Ascending aorta (tissue), 2 donors: ENCODE measurements around the gene COL1A1. TPM values are rescaled to one million over a fixed set of nuclear protein-coding genes. Genes with fewer than 3 reads are reported as not detected.

Source experiments
- DNase-seq, 2 donors: peaks; one replicate each; pipeline ENCODE4 v3.0.0-alpha.2; 2019; ENCODE audit warnings: low spot score in 2 of 2
- H3K27ac ChIP-seq, 2 donors: fragments of 200-600 bp; sonication (generic); one replicate each; pipeline ENCODE4 v1.5.1; 2016 to 2017; ENCODE audit warnings: mild to moderate bottlenecking in 1 of 2
- H3K27me3 ChIP-seq: fragments of 200-600 bp; sonication (generic); one replicate; pipeline ENCODE4 v1.5.1; 2017
- H3K36me3 ChIP-seq, 2 donors: fragments of 200-600 bp; sonication (generic); one replicate each; pipeline ENCODE4 v1.5.1; 2016
- H3K4me1 ChIP-seq, 2 donors: fragments of 200-600 bp; sonication (generic); one replicate each; pipeline ENCODE4 v1.5.1; 2016 to 2017; ENCODE audit warnings: mild to moderate bottlenecking in 1 of 2
- H3K4me3 ChIP-seq, 2 donors: fragments of 200-600 bp; sonication (generic); one replicate each; pipeline ENCODE4 v1.5.1; 2016 to 2017; ENCODE audit warnings: mild to moderate bottlenecking in 1 of 2
- H3K9me3 ChIP-seq, 2 donors: fragments of 200-600 bp; sonication (generic); one replicate each; pipeline ENCODE4 v1.5.1; 2016
- intact Hi-C: fragments of 100-400 bp; cut with DNase I; formaldehyde crosslinking; loops from one replicate; pipeline ENCODE4 v1.15.1; 2023
- total RNA-seq: library from RNA; depleted of rRNA; stranded (reverse); fragments of >200 nt; gene quantifications from one replicate; pipeline ENCODE4 v1.1.0, GENCODE V29; 2016
- TF ChIP-seq, protein P1 (sequence below), 3 experiments: fragments of 200-600 bp in 2 of 3; fragments of 450-650 bp in 1 of 3; sonication (generic) in 2 of 3; IDR thresholded peaks; one replicate each; pipeline ENCODE4 v1.5.1; 2016 to 2019; ENCODE audit warnings: antibody characterized with exemption in 3 of 3, mild to moderate bottlenecking in 1 of 3, moderate library complexity in 1 of 3

Gene COL1A1
- total RNA-seq, 1 donor from 2014 or later, result 547 TPM

- H3K27me3 ChIP-seq, result no peaks in the 10 kb centered on the region
- DNase-seq, result peak in 1 of 2 donors; percentile 75
- H3K27ac ChIP-seq, result peak overlapping the region; percentile 89 to 93
- no peaks in the 10 kb centered on the region for H3K9me3 ChIP-seq
- H3K4me1 ChIP-seq, result peaks cover 21 to 30% of the 10 kb centered on the region in 2 donors
- TF ChIP-seq, protein P1, sequence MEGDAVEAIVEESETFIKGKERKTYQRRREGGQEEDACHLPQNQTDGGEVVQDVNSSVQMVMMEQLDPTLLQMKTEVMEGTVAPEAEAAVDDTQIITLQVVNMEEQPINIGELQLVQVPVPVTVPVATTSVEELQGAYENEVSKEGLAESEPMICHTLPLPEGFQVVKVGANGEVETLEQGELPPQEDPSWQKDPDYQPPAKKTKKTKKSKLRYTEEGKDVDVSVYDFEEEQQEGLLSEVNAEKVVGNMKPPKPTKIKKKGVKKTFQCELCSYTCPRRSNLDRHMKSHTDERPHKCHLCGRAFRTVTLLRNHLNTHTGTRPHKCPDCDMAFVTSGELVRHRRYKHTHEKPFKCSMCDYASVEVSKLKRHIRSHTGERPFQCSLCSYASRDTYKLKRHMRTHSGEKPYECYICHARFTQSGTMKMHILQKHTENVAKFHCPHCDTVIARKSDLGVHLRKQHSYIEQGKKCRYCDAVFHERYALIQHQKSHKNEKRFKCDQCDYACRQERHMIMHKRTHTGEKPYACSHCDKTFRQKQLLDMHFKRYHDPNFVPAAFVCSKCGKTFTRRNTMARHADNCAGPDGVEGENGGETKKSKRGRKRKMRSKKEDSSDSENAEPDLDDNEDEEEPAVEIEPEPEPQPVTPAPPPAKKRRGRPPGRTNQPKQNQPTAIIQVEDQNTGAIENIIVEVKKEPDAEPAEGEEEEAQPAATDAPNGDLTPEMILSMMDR (IDR thresholded peaks at IDR 0.05), result no peak
- intact Hi-C loops, result loop anchor here (5.0 kb wide), 3 partner anchors 35 to 50 kb away; partner anchors contain the start of gene PDK2
- peaks cover 33% of the 10 kb centered on the region in 2 donors for H3K36me3 ChIP-seq
- H3K4me3 ChIP-seq, result peak overlapping the region; percentile 73 to 76
These were observed 54.3 kb downstream of the COL1A1 start for GRCh38 chr17:50146927-50147665.

GRCh38 chr17:50146230-50146926 lies 55.1 kb downstream of the COL1A1 start:
- DNase-seq, result no peak
- peaks cover 21 to 30% of the 10 kb centered on the region in 2 donors for H3K4me1 ChIP-seq
- H3K4me3 ChIP-seq, result peak overlapping the region; percentile 73 to 76
- TF ChIP-seq, protein P1 (IDR thresholded peaks at IDR 0.05), result no peak
- H3K9me3 ChIP-seq, result no peaks in the 10 kb centered on the region
- intact Hi-C loops, result loop anchor here (5.0 kb wide), 3 partner anchors 34 to 51 kb away; partner anchors contain the start of gene PDK2
- peak overlapping the region; percentile 89 to 93 for H3K27ac ChIP-seq
- peaks cover 40% of the 10 kb centered on the region in 2 donors for H3K36me3 ChIP-seq
- H3K27me3 ChIP-seq, result no peaks in the 10 kb centered on the region

GRCh38 chr17:50145532-50146229 lies 55.8 kb downstream of the COL1A1 start:
- Histone ChIP-seq H3K27me3 (no peaks in the 10 kb centered on the region), H3K4me1 (peaks cover 21 to 30% of the 10 kb centered on the region in 2 donors), H3K9me3 (no peaks in the 10 kb centered on the region), H3K27ac (peak overlapping the region; percentile 89 to 93), H3K4me3 (peak overlapping the region in 1 of 2 donors; percentile 73), H3K36me3 (peaks cover 47% of the 10 kb centered on the region in 2 donors)
- TF ChIP-seq, protein P1 (IDR thresholded peaks at IDR 0.05), result no peak
- intact Hi-C loops, result loop anchor here (5.0 kb wide), 3 partner anchors 33 to 52 kb away; partner anchors contain the start of gene PDK2
- no peak for DNase-seq

- Histone ChIP-seq H3K4me3 (peak overlapping the region in 1 of 2 donors; percentile 73), H3K4me1 (peaks cover 21 to 35% of the 10 kb centered on the region in 2 donors), H3K27me3 (no peaks in the 10 kb centered on the region), H3K9me3 (no peaks in the 10 kb centered on the region), H3K36me3 (peaks cover 52 to 53% of the 10 kb centered on the region in 2 donors), H3K27ac (peak overlapping the region; percentile 89 to 93)
- intact Hi-C loops, result loop anchor here (5.0 kb wide), 3 partner anchors 33 to 52 kb away; partner anchors contain the start of gene PDK2
- no peak for DNase-seq
- TF ChIP-seq, protein P1 (IDR thresholded peaks at IDR 0.05), result no peak
These were observed 56.4 kb downstream of the COL1A1 start for GRCh38 chr17:50144845-50145531.

- Histone ChIP-seq H3K9me3 (no peaks in the 10 kb centered on the region), H3K36me3 (peaks cover 55 to 57% of the 10 kb centered on the region in 2 donors), H3K4me3 (no peak overlapping the region), H3K27ac (peak overlapping the region in 1 of 2 donors; percentile 14), H3K27me3 (no peaks in the 10 kb centered on the region), H3K4me1 (peaks cover 21 to 35% of the 10 kb centered on the region in 2 donors)
- no peak for DNase-seq
- TF ChIP-seq, protein P1 (IDR thresholded peaks at IDR 0.05), result no peak
- intact Hi-C loops, result no loop called here
These were observed 57.1 kb downstream of the COL1A1 start for GRCh38 chr17:50144355-50144754.
